ENCODE measurements around the gene DCAF5.
"Not testable (repeated sequence)": the region's sequence is repeated elsewhere in the genome, so short reads cannot be mapped to it uniquely, and the experiment has no call there.

Gene DCAF5

DNA sequence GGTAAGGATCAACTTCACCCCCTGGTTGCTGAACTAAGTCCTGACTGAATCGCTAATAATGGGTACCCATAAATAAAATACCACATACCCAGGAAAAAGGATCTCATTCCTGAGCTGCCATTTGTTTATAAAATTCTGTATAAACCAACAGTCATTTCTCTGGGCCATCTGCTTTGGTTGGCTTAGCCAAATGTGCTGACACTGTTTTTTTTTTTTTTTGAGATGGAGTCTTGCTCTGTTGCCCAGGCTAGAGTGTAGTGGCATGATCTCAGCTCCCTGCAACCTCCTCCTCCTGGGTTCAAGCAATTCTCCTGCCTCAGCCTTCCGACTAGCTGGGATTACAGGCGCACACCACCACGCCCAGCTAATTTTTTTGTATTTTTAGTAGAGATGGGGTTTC, 87.0 kb downstream of the DCAF5 start:
- DNase-seq, result not testable (repeated sequence)

GRCh38 chr14:69064596-69064995, 88.3 kb downstream of the DCAF5 start:
- DNase-seq, result no peak

DNA sequence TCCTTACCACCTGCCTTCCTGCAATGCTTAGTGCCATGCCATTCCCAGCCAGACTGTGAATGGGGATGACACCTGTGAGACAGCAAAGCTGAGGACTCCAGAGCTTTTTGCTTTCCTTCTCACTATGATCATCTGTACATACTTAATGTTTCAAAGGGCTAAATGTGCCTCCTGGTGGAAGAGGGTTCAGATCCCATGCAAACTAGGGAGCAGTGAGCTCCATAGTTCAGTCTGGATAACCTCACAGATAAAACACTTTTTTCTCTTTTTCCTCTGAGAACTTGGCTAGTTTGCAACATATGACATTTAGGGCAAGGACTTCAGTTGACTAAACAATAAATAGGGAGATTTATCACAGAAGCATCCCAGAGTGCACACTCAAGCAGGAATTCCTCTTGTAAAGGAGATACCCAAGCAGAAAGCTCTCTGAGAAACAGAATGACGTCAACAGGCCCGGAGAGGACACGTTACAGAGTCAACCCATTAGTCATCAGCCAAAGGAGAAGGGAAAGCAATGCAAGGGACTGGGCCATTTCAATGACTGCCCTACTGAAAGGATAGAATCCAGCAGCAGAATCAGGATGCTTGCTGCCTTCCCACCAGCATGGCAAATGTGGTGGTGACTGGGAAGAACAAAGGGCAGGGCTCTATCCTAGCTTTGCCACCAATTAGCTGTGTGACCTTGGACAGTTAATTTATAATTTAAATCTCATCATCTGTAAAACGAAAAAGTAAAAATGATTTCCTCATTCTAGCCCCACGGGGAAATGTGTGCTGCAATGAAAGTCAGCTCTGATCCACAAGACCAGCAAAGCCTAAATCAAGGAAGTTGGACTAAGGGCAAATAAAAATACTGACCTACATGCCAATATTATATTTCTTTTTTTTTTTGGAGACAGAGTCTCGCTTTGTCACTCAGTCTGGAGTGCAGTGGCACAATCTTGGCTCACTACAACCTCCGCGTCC, 93.0 kb downstream of the DCAF5 start:
- DNase-seq, result peak; percentile 94 to 99 (median 98)

DNA sequence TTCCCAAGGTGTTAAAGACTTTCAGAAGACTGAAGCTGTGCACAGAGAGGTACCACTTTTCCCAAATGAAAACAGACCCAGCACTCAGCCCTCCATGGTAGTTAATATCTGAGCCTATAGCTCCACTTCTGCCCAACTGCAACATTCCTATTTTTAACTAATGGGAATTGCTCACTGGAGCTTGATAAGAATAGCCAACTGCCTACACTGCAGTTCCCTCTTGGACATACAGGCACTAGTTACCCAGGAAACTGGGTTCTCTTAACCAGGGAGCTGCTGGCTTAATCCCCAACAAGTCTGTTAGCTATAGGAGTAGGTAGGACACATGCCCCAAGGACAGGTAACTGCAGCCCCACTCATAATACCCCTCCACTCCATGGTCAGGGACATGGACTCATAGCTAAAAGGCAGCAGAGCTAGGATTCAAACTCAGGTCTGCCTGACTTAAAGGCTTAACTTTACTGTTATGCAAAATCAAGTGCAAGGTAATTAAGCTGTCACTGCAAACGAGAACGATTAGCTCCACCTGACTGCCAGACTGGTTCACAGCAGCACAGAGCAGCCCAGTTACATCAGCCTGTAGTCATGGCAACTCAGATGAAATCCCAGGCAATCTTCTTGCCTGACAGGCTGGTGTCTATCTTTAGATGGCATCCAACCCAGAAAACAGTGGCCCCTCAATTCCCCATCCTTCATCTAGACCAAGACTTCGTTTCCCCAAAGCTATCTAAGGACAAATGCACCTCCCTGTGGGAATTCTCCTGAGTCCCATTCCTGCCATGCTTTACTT, 96.7 kb downstream of the DCAF5 start:
- no peak for DNase-seq

GRCh38 chr14:69055125-69055524, 97.8 kb downstream of the DCAF5 start:
- DNase-seq, result peak; percentile 50 to 63 (median 50)

DNA sequence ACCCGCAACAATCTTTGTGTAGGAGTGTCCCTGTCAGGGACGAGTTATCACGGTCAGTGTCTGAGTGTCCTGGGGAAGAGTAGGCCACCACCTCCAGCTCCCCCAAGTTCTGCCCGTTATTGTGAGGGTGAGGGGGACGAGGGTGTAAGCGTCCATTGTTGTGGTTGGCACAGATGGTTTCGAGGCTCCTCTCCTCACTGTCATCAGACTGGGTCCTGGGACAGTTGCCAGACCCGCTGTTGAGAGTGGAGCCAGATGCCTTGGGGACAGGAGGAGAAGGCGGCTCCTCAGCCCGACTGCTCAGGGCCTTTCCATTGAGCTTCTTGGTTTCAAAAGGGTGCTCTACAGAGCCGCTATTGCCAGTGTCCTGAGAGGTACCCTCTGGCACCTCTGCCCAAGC, 98.9 kb downstream of the DCAF5 start:
- no peak for DNase-seq

DNA sequence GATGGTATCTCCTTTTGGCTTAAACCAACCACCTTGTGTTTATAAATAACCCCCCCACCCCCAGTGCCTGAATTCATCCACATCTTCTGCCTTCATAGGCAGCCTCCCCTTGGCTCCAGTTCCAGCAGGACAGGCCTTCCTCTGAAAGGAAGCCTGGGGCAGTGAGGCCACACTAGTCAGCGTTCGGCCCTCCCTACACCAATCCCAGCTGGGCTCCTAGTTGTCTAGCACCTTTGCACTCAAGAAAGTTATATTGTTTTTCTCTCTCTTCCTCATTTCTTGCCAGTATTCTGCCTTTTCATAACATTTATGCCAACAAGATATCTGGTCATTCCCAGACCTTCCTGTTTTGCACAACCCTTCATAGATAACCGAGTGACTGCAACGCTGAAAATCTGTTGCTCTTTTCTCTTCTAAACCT, 100.7 kb downstream of the DCAF5 start:
- peak in 2 of 3 donors; percentile 35 to 51 for DNase-seq

GRCh38 chr14:69050240-69051184, 102.4 kb downstream of the DCAF5 start:
- DNase-seq, result no peak

DNA sequence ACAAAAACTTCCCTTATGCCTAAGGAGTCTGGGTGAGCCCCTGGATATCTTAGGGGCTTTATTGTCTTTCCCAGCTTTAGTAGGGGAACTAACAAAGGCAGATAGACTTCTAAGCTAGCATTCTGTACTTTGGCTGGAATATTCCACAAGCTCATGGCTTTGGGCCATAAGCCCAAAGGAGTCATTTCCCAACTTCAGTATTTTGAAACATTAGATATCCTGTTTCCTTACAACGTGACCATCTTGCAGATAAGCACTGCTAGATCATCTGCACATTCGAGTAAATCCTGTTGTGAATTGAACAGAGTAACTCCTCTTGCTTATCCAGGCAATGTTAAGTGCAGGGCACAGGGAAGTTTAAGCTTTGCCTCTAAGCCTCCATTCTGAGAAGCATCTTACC, 103.2 kb downstream of the DCAF5 start:
- peak in 2 of 3 donors; percentile 53 to 60 for DNase-seq

DNA sequence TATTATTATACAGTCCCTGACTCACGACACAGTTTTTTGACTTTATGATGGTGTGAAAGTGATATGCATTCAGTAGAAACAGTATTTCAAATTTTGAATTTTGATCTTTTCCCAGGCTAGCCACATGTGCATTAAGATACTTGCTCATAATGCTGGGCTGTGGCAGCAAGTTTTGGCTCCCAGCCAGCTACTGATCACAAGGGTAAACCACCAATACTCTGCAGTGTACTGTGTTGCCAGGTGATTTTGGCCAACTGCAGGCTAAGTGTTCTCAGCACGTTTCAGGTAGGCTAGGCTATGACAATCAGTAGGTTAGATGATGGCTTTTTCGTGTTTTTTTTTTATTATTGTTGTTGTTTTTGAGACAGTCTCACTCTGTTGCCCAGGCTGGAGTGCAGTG, 104.5 kb downstream of the DCAF5 start:
- no peak for DNase-seq

DNA sequence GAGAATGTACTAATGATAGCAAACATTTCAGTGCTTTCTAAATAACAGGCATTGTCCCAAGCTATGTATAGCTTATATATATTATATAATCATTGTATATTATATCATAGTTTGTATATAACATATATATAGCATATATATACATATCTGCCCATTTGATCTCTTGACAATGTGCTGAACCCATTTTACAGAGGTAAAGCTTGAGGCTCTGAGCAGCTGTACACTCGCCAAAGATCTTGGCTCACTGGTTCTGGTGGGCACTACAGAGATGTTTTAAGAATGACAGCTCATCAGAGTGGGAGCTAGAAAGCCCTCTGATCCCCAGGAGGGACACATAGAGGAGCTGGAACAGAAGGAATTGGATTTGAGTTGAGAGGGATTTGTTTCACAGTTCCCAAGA, 105.7 kb downstream of the DCAF5 start:
- DNase-seq, result no peak

GRCh38 chr14:69046476-69046860, 106.5 kb downstream of the DCAF5 start:
- DNase-seq, result no peak

DNA sequence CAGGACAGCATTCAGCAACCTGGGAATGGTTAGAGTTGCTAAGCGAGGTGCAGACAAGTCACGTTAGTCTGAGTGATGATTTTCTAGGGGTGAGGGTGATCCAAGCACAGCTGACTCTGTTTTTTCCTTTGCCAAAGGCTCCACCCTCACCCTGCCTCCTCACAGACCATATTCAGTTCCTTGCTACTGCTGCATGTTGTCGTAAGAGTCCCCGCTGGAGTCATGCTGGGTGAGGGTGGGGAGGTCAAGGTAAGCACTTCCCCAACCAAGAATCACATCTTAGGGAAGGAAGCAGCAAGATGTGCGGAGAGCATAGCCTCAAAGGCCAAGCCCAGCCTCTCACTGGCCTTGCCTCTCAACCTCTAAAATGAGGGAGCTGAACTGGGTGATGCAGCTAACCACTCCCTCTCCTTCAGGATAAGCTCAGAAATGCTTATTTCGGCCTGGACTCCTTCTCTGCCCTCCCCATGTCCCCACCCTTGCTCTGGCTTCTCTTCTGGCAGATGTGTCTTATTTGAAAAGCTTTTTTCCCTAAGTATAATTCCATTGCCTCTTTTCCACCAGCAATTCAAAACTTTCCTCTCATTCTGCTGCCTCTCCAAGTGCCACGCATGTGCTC, 107.0 kb downstream of the DCAF5 start:
- DNase-seq, result peak; percentile 58 to 68 (median 63)

GRCh38 chr14:69044965-69045555, 107.9 kb downstream of the DCAF5 start:
- no peak for DNase-seq

GRCh38 chr14:69044296-69044695, 108.6 kb downstream of the DCAF5 start:
- no peak for DNase-seq

GRCh38 chr14:69043596-69044260, 109.2 kb downstream of the DCAF5 start:
- DNase-seq, result peak; percentile 79 to 88 (median 85)

DNA sequence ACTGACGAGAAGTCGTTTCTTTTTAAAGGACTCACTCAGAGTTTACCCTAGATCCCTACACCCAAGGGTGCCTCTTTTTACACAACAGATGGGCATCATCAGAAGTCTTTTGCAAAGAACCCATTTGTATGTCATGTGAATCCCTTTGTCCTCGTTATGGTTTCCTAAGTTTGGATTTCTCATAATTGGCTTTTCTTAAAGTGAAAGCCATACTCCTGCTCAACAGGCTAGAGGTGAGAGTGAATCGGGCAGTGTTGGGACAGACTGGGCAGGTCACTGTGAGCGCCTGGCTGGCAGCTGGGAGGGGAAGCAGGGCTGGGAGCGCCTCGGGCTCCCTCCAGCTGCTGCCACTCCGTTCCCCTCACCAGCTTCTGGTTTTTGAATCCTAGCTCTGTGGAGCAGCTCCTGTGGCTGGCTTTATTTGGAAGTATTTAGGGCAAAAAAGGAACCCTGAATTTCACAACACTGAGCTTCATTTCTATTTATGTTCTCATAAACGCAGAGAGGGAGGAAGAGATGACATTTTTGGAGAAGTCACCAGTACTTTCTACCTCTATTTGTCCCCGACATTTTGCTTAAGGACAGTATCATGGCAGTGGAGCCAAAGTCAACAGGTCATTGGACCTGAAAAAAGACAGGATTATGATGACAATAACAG, 110.0 kb downstream of the DCAF5 start:
- peak; percentile 80 to 89 (median 86) for DNase-seq

DNA sequence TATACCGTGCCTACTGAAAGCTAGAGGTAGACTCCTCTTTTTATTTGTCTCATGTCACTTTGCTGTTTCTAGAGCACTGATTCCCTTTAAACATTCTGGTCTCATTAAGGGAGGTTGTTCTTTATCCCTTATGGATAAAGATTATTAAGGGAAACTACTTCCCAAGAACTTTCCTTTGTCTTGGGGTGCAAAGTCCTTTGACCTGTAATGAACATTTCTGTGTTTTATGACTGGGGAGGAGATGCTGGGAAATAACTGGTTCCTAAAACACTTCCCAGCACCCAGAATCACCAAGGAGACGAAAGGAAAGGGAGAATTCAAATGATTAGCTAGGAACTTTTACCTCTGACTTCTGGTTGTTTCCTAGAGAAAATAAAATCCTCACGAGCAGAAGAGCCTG, 110.6 kb downstream of the DCAF5 start:
- DNase-seq, result no peak

GRCh38 chr14:69041783-69042182, 111.1 kb downstream of the DCAF5 start:
- DNase-seq, result no peak

- DNase-seq, result peak; percentile 57 to 72 (median 62)
These were observed 112.6 kb downstream of the DCAF5 start for GRCh38 chr14:69040353-69040752.

GRCh38 chr14:69039288-69039628, 113.7 kb downstream of the DCAF5 start:
- peak; percentile 34 to 61 (median 37) for DNase-seq

All from suppressor macrophage treated with lipopolysaccharide for 1 hour (primary cell).